GM21619 (cell line): ENCODE measurements around the gene ALDH1L2.

Source experiments
- ATAC-seq: cut with Tn5 transposase; IDR thresholded peaks from one replicate; pipeline ENCODE4 v1.9.1; 2021; ENCODE audit not compliant: unreplicated experiment

The ALDH1L2 gene

GRCh38 chr12:105036937-105037649 lies 47.2 kb downstream of the ALDH1L2 start:
- ATAC-seq: no peak

GRCh38 chr12:105033851-105034250 lies 50.4 kb downstream of the ALDH1L2 start:
- no peak for ATAC-seq

GRCh38 chr12:105032703-105033357 lies 51.4 kb downstream of the ALDH1L2 start:
- ATAC-seq: no peak

GRCh38 chr12:105030820-105031807 lies 53.1 kb downstream of the ALDH1L2 start:
- ATAC-seq: peak; percentile 86

GRCh38 chr12:105026411-105026810 lies 57.8 kb downstream of the ALDH1L2 start:
- no peak for ATAC-seq

- ATAC-seq: no peak
Observed at GRCh38 chr12:105025890-105026289, 58.4 kb downstream of the ALDH1L2 start.

- no peak for ATAC-seq
Observed at GRCh38 chr12:105024928-105025327, 59.3 kb downstream of the ALDH1L2 start.

- ATAC-seq: no peak
Observed at GRCh38 chr12:105020241-105020962, 63.9 kb downstream of the ALDH1L2 start.

- ATAC-seq: no peak
Observed at GRCh38 chr12:105018776-105019175, 65.5 kb downstream of the ALDH1L2 start.

- ATAC-seq: no peak
Observed at GRCh38 chr12:105018012-105018411, 66.2 kb downstream of the ALDH1L2 start.

GRCh38 chr12:105015543-105015942 lies 68.7 kb downstream of the ALDH1L2 start:
- ATAC-seq: no peak

GRCh38 chr12:105014603-105015002 lies 69.7 kb downstream of the ALDH1L2 start:
- ATAC-seq: no peak

GRCh38 chr12:105013892-105014291 lies 70.4 kb downstream of the ALDH1L2 start:
- no peak for ATAC-seq

- ATAC-seq: no peak
Observed at GRCh38 chr12:105001476-105001875, 82.8 kb downstream of the ALDH1L2 start.

GRCh38 chr12:104999347-104999685 lies 84.9 kb downstream of the ALDH1L2 start:
- ATAC-seq: no peak

- ATAC-seq: no peak
Observed at GRCh38 chr12:104998423-104999346, 85.6 kb downstream of the ALDH1L2 start.

- ATAC-seq: no peak
Observed at GRCh38 chr12:104997541-104997940, 86.7 kb downstream of the ALDH1L2 start.

- no peak for ATAC-seq
Observed at GRCh38 chr12:104994336-104994735, 89.9 kb downstream of the ALDH1L2 start.

GRCh38 chr12:104991565-104992128 lies 92.6 kb downstream of the ALDH1L2 start:
- no peak for ATAC-seq
